Lung (tissue), 12 donors: ENCODE measurements around the gene RSBN1. TPM values are rescaled to one million over a fixed set of nuclear protein-coding genes. Genes with fewer than 3 reads are reported as not detected.

ENCODE experiments used
- ATAC-seq: fragments of 200-7000 bp; cut with Tn5 transposase; one replicate; pipeline ENCODE4 v1.9.1; 2020; ENCODE audit warnings: moderate number of reproducible peaks; ENCODE audit not compliant: insufficient read depth, low FRiP score
- DNase-seq, 3 donors: peaks; one replicate each; pipeline ENCODE4 v3.0.0-alpha.2; 2013 to 2017
- H3K27ac ChIP-seq, 2 donors: one replicate each; pipeline ENCODE4 v1.5.1; 2013; ENCODE audit warnings: mild to moderate bottlenecking in 2 of 2, moderate library complexity in 2 of 2, control low read depth in 1 of 2, inconsistent platforms in 1 of 2, low read depth in 1 of 2, low read length in 1 of 2
- H3K27me3 ChIP-seq, 3 donors: one replicate each; pipeline ENCODE4 v1.5.1; 2013; ENCODE audit warnings: low read length in 2 of 3; ENCODE audit not compliant: control insufficient read depth in 3 of 3, insufficient read depth in 3 of 3
- H3K36me3 ChIP-seq, 4 donors: one replicate each; pipeline ENCODE4 v1.5.1; 2013; ENCODE audit warnings: low read length in 4 of 4, mild to moderate bottlenecking in 1 of 4, moderate library complexity in 1 of 4; ENCODE audit not compliant: control insufficient read depth in 4 of 4, insufficient read depth in 4 of 4
- H3K4me1 ChIP-seq, 5 donors: one replicate each; pipeline ENCODE4 v1.5.1; 2013; ENCODE audit warnings: low read length in 5 of 5, mild to moderate bottlenecking in 2 of 5, moderate library complexity in 1 of 5; ENCODE audit not compliant: control insufficient read depth in 5 of 5, insufficient read depth in 5 of 5
- H3K4me3 ChIP-seq: one replicate; pipeline ENCODE4 v1.5.1; 2013; ENCODE audit warnings: mild to moderate bottlenecking, control low read depth, moderate library complexity
- H3K9ac ChIP-seq, 2 donors: one replicate each; pipeline ENCODE4 v1.5.1; 2013; ENCODE audit warnings: low read length in 2 of 2, control low read depth in 1 of 2; ENCODE audit not compliant: insufficient read depth in 1 of 2
- H3K9me3 ChIP-seq, 4 donors: one replicate each; pipeline ENCODE4 v1.5.1; 2013; ENCODE audit warnings: low read length in 3 of 4, mild to moderate bottlenecking in 1 of 4, moderate library complexity in 1 of 4; ENCODE audit not compliant: control insufficient read depth in 4 of 4, insufficient read depth in 3 of 4
- WGBS, 2 donors: extraction: QIAGEN DNeasy Blood & Tissue Kit; methylation state at CpG; one replicate each; pipeline ENCODE4 v1.1.7; 2013; 5-methylcytosine and 5-hydroxymethylcytosine counted together
- polyA plus RNA-seq, 2 donors: library from polyadenylated mRNA; stranded (reverse); fragments of 200-250 nt; gene quantifications; one replicate each; pipeline ENCODE4 v1.2.1, GENCODE V29; 2013
- total RNA-seq, 2 donors: library from RNA; depleted of rRNA in 1 of 2; stranded (reverse); fragments of >200 nt in 1 of 2; gene quantifications; one replicate each; pipeline ENCODE4 v1.2.1, GENCODE V29; 2014 to 2021
- TF ChIP-seq, protein P1 (sequence below): IDR thresholded peaks from 2 replicates; pipeline ENCODE4 v1.5.1; 2012; ENCODE audit warnings: mild to moderate bottlenecking; ENCODE audit errors: control extremely low read depth, extremely low read depth
- donor health status: control.
- donor health status: control.
- donor health status: Bipolar disorder and iron deficiency.
- donor health status: healthy.
- donor health status: DM: yes; HTN: yes; CAD: no.

RSBN1 gene
- total and polyA plus RNA-seq, 4 donors, result 4.4 to 39.0 (median 12.5) TPM

DNA sequence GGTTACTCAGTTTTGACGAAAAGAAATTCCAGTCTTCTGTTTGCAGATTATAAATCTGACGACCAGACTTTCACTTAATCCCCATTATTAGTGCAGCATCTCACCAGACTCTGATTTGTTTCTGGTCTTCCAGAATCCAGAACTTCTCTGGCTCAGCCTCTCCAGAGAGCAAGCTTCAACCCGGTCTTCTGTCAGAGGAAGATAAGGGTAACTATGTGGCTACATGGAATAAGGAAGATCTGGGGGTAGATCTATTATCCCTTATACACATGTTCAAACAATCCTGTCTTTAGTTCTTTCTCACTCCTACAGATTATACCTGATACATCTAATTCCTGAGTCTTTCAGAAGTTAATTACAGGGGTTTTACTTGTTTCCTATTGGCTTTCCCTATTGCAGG is 62.9 kb downstream of the RSBN1 start:
- no peak overlapping the region for H3K27ac ChIP-seq
- peaks cover 0 to 12% (median 1%) of the 10 kb centered on the region in 4 donors for H3K36me3 ChIP-seq
- ATAC-seq, result no peak
- WGBS, 2 donors, result 83 to 92% methylated on average over 3 of the region's 3 CpGs
- H3K4me3 ChIP-seq, result no peak overlapping the region
- DNase-seq, result no peak
- H3K9me3 ChIP-seq, result no peaks in the 10 kb centered on the region
- no peak overlapping the region for H3K9ac ChIP-seq
- TF ChIP-seq, protein P1, sequence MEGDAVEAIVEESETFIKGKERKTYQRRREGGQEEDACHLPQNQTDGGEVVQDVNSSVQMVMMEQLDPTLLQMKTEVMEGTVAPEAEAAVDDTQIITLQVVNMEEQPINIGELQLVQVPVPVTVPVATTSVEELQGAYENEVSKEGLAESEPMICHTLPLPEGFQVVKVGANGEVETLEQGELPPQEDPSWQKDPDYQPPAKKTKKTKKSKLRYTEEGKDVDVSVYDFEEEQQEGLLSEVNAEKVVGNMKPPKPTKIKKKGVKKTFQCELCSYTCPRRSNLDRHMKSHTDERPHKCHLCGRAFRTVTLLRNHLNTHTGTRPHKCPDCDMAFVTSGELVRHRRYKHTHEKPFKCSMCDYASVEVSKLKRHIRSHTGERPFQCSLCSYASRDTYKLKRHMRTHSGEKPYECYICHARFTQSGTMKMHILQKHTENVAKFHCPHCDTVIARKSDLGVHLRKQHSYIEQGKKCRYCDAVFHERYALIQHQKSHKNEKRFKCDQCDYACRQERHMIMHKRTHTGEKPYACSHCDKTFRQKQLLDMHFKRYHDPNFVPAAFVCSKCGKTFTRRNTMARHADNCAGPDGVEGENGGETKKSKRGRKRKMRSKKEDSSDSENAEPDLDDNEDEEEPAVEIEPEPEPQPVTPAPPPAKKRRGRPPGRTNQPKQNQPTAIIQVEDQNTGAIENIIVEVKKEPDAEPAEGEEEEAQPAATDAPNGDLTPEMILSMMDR, result no peak
- no peaks in the 10 kb centered on the region for H3K27me3 ChIP-seq
- H3K4me1 ChIP-seq, result no peaks in the 10 kb centered on the region

DNA sequence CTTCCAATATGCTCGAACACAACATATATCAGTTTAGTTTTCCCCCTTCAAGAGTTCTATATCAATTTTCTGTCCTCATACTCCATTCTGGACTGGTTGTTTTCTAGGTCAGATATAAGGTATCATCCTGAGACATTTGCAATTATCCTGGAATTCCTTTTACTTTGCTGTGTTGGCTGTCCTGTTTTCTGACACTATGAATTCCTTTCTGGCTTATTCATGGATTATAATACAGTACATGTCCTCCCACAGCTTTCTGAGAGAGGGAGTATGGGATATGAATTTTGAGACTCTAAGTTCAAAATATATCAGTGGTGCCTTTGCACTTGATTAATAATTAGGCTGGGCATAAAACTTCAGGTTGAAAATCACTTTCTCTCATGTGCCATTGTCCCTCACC is 64.9 kb downstream of the RSBN1 start:
- no peak overlapping the region for H3K4me3 ChIP-seq
- WGBS, 2 donors, result 97 to 99% methylated on average over 1 of the region's 1 CpG
- no peaks in the 10 kb centered on the region for H3K27me3 ChIP-seq
- no peak overlapping the region for H3K9ac ChIP-seq
- H3K9me3 ChIP-seq, result no peaks in the 10 kb centered on the region
- TF ChIP-seq, protein P1, result no peak
- no peaks in the 10 kb centered on the region for H3K4me1 ChIP-seq
- ATAC-seq, result no peak
- H3K27ac ChIP-seq, result no peak overlapping the region
- no peak for DNase-seq
- H3K36me3 ChIP-seq, result peaks cover 0 to 7% (median 1%) of the 10 kb centered on the region in 4 donors

DNA sequence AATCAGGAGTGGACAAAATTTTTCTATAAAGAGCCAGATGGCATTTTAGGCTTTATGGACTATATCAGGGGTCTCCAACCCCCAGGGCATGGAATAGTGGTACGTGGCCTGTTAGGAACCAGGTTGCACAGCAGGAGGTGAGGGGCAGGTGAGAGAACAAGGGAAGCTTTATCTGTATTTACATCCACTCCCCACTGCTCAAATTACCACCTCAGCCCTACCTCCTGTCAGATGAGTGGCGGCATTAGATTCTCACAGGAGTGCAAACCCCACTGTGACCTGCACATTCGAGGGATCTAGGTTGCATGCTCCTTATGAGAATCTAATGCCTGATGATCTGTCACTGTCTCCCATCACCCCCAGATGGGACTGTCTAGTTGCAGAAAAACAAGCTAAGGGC is 66.9 kb downstream of the RSBN1 start:
- WGBS, 2 donors, result 91 to 93% methylated on average over 3 of the region's 3 CpGs
- no peak for ATAC-seq
- Histone ChIP-seq H3K27ac (no peak overlapping the region), H3K4me1 (no peaks in the 10 kb centered on the region), H3K9ac (no peak overlapping the region), H3K4me3 (no peak overlapping the region), H3K36me3 (peaks cover 0 to 10% (median 2%) of the 10 kb centered on the region in 4 donors), H3K27me3 (no peaks in the 10 kb centered on the region), H3K9me3 (no peaks in the 10 kb centered on the region)
- DNase-seq, result no peak
- TF ChIP-seq, protein P1, result no peak

DNA sequence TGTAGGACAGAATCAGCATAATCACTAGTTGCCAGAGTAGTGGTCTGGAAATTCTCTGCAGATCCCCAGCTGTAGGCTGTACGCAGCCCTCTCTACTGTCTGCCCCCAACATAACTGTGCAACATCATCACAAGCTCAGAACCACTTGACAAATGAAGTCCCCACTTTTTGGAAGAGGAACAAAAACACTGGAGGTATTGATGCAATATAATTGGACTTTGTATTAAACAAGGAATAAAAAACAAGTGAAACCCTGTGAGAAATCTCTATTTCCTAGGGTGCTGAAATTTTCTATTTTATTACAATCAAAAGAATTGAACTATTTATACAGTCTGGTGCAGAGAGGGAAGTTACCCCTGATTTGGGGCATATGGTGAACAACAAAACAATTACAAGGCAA is 68.2 kb downstream of the RSBN1 start:
- Histone ChIP-seq H3K4me3 (no peak overlapping the region), H3K4me1 (no peaks in the 10 kb centered on the region), H3K36me3 (peaks cover 0 to 4% (median 2%) of the 10 kb centered on the region in 4 donors), H3K27me3 (no peaks in the 10 kb centered on the region), H3K9ac (no peak overlapping the region), H3K9me3 (no peaks in the 10 kb centered on the region), H3K27ac (no peak overlapping the region)
- DNase-seq (no peak), ATAC-seq (no peak)
- TF ChIP-seq, protein P1, result no peak
- WGBS, 2 donors, result 100% methylated on average over 1 of the region's 1 CpG
